ENCODE data around the gene GATAD2A.

Gene GATAD2A

DNA sequence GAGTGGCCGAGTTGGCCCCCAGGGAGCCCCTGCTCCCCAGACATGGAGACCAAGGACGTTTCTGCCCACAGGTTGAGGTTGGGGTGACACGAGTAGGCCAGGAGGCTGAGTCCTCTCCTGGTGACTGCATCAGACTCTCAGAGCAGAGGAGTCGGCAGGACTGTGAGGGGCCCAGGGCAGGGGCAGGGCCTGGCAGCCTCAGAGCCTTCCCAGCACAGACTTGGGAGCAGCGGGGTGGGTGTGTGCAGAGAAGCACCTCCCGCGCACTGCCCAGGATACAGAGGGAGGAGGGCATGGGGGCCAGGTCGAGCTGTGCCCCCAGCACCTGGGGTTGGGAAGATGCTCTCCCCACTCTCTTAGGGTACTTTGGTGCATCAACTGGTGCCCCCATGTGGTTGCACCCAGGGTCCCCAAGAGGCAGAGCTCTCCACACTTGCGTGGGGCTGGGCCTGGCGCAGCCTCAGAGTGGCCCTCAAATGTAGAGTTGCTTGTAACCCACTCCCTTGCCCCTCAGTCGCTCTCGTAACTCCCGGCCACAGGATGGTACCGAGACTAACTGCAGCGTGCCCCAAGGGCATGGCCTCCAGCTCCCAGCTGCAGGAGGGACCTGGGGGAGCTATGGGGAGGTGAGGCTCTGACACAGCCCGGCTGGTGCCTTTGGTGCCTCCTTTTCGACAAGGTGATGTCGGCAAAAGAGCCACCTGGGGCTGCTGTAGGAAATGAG, 94.0 kb downstream of the GATAD2A start:
- DNase-seq (ENCODE audit: low read depth): no peak
- no peak overlapping the region for H3K4me3 ChIP-seq (ENCODE audit: low read depth, low read length)
- TF ChIP-seq, protein P1, sequence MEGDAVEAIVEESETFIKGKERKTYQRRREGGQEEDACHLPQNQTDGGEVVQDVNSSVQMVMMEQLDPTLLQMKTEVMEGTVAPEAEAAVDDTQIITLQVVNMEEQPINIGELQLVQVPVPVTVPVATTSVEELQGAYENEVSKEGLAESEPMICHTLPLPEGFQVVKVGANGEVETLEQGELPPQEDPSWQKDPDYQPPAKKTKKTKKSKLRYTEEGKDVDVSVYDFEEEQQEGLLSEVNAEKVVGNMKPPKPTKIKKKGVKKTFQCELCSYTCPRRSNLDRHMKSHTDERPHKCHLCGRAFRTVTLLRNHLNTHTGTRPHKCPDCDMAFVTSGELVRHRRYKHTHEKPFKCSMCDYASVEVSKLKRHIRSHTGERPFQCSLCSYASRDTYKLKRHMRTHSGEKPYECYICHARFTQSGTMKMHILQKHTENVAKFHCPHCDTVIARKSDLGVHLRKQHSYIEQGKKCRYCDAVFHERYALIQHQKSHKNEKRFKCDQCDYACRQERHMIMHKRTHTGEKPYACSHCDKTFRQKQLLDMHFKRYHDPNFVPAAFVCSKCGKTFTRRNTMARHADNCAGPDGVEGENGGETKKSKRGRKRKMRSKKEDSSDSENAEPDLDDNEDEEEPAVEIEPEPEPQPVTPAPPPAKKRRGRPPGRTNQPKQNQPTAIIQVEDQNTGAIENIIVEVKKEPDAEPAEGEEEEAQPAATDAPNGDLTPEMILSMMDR (IDR thresholded peaks at IDR 0.05; ENCODE audit: insufficient read depth, low read depth, low read length, missing control alignments): no peak

DNA sequence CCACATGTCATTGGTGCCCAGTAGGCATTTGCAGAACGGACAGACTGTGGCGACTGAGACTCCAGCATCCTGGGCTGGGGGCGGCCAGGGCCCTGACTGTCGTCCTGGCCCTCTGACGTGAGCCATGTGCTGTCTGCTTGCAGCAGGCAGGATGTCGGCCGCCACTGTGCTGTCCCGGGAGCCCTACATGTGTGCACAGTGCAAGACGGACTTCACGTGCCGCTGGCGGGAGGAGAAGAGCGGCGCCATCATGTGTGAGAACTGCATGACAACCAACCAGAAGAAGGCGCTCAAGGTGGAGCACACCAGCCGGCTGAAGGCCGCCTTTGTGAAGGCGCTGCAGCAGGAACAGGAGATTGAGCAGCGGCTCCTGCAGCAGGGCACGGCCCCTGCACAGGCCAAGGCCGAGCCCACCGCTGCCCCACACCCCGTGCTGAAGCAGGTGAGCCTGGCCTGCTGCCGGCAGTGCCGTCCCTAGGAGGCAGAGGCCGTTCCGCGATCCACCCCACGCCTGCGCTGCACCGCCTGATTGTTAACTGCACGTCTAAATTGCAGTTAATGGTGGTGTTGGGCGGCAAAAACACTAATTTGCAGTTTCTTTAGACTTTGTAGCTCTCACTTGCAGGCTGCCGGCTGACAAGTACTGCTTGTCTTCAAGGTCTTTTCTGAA, 95.6 kb downstream of the GATAD2A start:
- DNase-seq (ENCODE audit: low read depth): no peak
- TF ChIP-seq, protein P1 (IDR thresholded peaks at IDR 0.05; ENCODE audit: insufficient read depth, low read depth, low read length, missing control alignments): no peak
- H3K4me3 ChIP-seq (ENCODE audit: low read depth, low read length): no peak overlapping the region

DNA sequence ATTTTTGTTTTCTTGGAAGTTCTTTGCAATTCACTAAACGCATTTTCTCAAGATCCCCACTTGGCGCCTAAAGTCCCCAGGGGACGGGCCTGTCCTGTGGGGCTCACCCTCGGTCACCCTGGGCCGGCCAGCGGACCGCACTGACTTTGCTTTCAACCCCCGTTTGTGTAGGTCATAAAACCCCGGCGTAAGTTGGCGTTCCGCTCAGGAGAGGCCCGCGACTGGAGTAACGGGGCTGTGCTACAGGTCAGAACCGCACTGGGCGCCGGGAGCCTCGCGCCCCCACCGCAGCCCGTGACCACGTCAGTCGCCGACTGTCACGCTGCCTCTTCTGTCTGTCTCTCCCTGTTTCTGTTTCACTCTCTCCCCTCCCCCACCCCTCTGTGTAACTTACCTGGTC, 96.3 kb downstream of the GATAD2A start:
- DNase-seq (ENCODE audit: low read depth): no peak
- TF ChIP-seq, protein P1 (IDR thresholded peaks at IDR 0.05; ENCODE audit: insufficient read depth, low read depth, low read length, missing control alignments): no peak
- no peak overlapping the region for H3K4me3 ChIP-seq (ENCODE audit: low read depth, low read length)

DNA sequence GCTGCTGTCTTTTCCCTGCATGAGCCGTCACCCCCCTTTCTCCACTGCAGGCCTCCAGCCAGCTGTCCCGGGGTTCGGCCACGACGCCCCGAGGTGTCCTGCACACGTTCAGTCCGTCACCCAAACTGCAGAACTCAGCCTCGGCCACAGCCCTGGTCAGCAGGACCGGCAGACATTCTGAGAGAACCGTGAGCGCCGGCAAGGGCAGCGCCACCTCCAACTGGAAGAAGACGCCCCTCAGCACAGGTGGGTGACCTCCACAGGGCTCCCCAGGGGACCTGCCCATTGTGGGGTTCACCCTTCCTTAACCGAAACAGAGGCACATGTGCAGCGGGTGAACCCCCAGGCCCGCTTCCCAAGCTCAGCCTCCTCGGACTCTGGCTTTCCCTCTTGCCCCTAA, 96.8 kb downstream of the GATAD2A start:
- H3K4me3 ChIP-seq (ENCODE audit: low read depth, low read length): no peak overlapping the region
- TF ChIP-seq, protein P1 (IDR thresholded peaks at IDR 0.05; ENCODE audit: insufficient read depth, low read depth, low read length, missing control alignments): no peak
- no peak for DNase-seq (ENCODE audit: low read depth)

DNA sequence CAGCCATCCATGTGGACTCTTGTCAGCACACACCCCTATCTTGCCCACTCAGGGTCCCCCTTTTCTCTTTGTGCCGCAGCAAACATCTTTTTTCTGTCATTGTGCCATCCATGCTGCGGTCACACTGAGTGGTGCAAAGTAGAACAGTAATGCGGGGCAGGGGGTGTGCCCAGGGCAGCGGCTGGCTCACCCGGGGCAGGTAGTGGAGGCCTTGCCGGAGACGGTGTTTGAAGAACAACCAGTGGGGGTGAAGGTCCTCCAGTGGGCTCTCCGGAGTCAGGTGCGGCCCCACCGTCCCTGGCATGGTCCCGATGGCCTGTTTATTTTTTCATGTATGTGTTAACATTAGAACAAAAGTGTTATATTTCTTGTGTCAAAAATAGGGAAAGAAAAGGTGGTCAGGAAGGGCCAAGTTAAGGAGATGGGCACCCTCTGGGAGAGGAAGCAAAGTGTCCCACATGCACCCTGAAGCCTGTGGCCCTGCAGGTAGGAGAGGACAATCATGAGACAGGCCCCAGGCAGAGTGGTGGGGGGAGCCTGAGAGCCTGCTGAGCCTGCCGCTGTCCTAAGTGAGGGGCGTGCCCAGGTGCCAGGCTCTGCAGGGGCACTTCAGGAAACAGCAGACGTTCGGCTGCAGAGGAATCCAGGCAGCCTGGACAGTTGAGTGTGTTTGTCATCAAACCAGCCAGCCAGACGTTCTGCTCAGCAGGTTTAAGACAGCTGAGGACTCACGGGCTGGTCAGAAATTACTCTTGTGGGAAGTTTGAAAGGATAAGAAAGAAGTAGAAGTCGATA, 97.5 kb downstream of the GATAD2A start:
- TF ChIP-seq, protein P1 (IDR thresholded peaks at IDR 0.05; ENCODE audit: insufficient read depth, low read depth, low read length, missing control alignments): no peak
- no peak for DNase-seq (ENCODE audit: low read depth)
- no peak overlapping the region for H3K4me3 ChIP-seq (ENCODE audit: low read depth, low read length)

DNA sequence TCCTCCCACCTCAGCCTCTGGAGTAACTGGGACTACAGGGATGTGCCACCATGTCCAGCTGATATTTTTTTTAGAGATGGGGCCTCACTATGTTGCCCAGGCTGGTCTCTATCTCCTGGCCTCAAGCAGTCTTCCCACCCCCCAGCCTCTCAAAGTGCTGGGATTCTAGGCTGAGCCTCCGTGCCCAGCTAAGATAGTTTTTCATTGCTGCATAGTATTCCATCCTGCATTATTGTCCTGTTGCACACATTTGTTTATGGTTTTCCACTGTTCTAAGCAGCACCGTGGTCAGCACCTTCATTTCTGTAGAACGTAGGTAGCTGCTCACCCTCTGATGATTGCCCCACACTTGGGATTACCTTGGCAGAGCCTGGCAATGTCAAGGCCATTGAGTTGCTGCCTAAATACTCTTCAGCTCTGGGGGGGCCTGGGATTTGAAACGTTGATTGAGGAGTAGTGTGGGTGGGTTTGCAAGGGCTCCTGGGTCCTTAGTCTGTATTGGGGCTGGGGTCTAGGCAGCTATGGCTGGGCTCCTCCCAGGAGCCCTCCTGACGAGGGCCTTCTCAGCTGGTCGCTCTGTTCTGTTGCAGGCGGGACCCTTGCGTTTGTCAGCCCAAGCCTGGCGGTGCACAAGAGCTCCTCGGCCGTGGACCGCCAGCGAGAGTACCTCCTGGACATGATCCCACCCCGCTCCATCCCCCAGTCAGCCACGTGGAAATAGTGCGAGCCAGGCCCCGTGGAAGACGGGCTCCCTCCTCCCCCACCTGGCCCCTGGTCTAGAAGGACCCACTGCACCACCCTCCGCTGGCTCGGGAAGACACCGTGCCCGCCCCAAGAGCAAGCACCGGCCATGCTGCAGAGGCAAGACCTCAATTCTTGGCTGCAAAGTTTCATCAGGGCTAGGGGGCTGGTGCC, 99.5 kb downstream of the GATAD2A start:
- TF ChIP-seq, protein P1 (IDR thresholded peaks at IDR 0.05; ENCODE audit: insufficient read depth, low read depth, low read length, missing control alignments): no peak
- no peak overlapping the region for H3K4me3 ChIP-seq (ENCODE audit: low read depth, low read length)
- DNase-seq (ENCODE audit: low read depth): no peak
